GM18502 (cell line): ENCODE results near the gene P3H2.

Source experiments
- ATAC-seq: cut with Tn5 transposase; IDR thresholded peaks from one replicate; pipeline ENCODE4 v1.9.1; 2021; ENCODE audit warnings: mild to moderate bottlenecking; ENCODE audit not compliant: unreplicated experiment, poor library complexity

The P3H2 gene

DNA sequence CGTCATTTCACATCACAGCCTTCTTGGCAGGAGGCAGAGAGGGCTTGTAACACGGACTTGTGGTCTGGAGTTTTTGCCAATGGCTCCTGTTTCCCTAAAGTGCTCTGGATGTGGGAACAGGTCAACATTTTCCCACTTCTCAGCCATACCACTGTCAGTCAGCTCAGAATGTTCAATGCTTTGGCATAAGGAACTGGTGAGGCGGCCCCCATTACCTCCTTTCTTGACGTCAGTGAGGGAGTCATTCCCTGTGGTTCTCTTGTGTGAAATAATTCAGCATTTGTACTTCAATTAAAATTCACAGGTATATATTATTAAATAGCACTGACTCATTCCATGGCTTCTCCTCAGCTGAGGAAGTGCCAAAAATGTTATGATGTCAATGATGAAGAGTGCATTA is 167.1 kb downstream of the P3H2 start:
- no peak for ATAC-seq

DNA sequence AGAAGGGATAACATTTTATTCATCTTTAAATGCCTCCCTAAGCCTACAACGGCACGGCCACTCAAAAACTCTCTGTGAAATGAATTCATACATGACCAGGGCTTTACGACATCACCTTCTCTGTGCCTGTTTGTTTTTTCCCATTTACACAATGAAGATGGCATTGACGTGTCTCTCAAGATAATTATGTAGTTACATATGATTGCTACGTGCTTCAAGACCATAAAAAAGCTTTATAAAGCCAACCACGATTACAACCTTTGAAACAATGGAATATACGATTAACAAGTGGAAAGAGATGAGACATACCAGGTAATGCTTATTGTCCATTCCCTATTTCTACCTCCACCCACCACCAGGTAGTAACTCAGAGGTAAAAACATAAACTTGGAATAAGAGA is 168.4 kb downstream of the P3H2 start:
- ATAC-seq = no peak

DNA sequence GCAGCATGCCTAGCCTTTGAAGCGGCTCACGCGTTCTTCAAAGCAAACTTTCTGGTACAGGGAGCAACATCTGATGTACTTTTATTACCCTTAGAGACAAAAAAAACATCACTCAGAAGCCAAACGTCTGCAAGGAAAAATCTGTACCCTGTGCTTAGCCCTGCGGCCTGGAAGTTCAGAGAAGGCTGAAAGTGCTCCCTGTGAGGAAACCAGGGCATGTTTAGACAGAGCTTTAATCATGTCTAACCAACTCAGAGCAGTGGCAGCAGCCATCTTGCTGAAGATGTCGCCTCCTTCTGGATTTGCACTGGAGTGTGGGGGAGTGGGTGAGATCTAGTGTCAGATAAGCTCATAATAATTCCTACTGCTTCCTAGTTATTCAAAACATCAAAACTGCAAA is 170.4 kb downstream of the P3H2 start:
- no peak for ATAC-seq

DNA sequence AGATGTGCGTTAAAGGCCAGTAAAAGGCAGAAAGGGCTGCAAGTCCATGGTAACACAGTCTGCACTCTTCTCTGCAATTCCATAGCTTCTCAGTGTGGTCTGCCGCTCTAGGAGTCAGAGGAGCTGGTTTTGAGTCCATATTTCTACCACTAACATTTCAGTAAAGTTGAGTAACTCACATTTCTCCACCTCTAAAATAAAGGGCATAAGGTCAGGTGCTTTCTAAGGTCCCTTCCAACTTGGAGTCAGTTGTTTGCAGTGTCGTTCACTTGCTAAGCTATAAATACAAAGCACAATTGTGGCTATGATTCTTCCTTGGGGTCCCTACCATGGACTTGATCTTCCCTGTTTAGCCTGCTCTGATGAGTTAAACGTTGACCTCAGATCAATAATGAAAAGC is 171.1 kb downstream of the P3H2 start:
- ATAC-seq = no peak

DNA sequence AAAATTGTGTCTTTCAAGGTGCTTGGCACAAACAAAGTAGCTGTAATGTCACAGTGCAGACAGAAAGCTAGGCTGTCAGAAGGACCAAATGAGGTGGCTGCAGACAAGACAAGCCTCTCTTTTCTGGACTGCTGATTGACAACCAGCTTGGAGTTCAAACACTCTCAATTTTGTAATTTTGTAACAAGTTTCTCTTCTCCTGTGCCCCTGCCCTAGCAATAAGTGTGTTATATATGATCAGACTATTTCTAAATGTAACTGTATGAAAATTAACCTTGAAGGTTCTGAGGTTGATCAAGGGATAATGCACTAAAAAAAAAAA is 172.0 kb downstream of the P3H2 start:
- no peak for ATAC-seq

DNA sequence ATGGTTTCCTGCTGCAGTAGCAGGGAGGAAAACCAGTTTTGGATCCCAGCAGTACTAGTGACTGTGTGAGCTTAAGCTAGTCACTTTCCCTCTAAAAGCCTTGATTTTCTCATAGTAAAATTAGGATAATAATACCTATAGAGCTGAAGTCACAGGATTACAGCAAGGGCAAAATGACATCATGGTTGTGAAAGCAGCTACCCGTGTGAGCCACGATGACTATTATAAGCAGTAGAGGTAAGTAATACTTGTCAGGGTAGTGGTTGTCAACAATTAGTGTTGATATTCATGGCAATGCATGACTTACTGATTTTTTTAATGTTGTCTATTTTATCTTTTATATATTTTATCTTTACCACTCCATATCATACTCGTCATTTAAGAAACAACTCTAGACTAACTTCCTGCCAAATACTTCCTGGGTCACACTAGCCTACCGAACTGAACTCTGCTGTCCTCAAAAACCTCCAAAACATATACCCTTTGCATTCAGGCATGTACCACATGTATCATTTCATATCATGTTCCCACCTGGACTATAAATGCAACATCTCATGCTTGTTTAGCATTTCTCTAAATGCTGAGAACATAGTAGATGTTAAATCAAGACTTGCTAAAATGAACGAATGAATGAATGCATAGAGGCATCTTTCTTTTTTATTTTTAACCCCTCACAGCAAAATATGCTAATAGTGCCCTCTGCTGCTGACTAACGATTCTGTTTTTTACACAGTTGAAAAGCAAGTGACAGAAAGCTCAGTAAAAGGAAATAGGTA is 172.6 kb downstream of the P3H2 start:
- peak; percentile 57 for ATAC-seq

DNA sequence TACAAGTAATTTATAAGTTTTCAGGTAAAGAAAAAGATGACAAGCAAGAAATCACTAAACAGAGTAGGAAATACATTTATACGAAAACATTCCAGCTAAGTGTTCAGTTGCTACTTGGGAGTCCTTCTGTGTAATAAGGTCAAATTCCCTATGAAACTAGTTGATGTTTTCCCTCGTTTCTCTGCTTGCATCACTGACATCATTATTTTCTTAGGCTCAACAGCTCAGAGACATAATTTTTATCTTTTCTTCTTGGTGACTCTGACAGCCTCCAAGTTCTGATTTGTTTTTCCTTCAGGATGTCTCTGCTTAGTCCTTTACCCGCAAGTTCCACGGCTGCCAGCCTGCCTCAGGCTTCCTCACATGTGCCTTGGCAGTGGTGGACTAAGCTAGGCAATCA is 173.6 kb downstream of the P3H2 start:
- no peak for ATAC-seq

DNA sequence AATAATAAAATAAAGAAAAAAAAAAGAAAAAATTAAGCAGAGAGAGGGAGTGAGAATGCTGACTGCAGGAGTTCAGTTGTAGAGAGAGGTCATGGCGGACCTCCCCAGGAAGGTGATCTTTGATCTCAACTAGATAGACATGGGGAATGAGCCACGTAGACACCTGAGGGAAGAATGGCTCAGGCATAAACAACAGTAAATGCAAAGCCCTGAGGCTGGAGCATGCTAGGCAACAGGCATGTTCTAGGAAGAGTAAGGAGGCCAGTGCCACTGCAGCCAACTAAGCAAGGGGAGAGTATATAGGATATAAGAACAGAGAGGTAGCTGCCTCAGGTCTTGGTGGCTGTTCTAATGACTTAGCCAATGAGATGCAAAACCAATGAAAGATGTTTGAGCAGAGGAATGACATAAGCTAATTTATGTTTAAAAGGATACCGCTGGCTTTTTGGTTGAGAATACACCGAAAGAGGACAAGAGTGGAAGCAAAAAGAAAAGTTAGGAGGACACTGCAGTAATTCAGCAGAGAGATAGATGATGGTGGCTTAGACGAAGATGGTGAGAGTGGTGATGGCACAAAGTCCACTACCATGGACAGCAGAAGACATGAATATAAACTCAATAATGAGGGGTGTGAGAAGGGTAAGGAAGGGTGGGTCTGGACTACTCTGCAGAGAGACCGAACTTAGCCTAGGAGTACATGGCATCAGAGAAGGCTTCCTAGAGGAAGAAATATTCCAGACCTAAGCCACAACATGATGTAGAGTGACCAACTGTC is 174.6 kb downstream of the P3H2 start:
- no peak for ATAC-seq

DNA sequence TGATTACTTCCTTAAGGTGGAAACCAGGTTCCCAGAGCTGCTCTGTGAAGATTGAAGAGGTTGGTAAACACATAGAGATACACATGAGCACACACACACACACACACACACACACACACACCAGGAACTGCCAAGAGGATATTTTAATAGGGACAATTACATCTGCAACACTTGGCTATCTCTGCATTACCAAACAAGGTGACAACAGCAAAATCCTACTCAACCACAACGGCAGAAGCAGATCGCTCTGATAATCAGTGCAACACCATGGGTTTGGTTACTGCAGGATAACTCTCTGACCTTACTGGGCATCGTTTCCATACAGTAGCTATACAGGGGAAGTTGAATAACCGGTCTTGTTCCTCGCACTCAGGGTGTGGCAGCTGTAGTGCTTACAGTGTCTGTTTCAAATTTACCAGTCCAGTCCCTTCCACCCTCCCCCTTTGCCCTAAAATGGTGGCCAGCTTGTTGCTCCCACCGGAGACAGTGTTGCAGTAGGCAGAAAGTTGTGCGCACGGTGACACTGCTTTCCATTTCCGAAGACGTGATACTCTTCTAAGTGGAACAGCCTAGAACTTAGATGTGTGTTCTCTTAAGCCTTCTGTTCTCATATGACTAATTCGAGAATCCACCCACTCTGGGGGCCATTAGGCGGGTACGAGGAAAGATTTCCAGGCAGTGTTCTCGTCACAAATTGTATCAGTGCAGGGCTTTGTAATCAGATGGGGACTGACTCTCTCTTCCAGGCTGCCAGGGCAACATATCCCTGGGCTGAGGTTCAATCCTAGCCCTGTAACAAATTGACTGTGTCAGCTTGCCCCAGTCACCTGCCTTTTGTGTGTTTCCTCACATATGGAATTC is 176.2 kb downstream of the P3H2 start:
- no peak for ATAC-seq

DNA sequence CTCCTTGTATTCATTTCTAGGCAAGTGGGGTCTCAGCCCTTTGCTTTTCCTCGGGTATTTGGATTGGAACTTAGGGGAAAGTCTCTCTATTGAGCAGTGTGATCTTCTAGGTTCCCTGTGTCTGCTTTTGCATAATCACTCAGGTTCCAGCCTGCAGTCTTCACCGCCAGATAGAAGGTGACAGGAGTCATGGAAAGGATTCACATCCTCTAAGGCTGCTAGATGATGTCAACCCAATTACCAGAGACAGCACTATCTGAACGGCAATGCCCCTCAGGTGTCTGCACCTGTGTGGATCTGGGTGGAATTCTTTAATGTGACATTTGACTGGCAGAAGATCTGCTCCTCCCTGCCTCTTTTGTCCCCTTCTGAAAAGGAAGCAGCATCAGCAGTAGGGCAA is 177.7 kb downstream of the P3H2 start:
- ATAC-seq = no peak

DNA sequence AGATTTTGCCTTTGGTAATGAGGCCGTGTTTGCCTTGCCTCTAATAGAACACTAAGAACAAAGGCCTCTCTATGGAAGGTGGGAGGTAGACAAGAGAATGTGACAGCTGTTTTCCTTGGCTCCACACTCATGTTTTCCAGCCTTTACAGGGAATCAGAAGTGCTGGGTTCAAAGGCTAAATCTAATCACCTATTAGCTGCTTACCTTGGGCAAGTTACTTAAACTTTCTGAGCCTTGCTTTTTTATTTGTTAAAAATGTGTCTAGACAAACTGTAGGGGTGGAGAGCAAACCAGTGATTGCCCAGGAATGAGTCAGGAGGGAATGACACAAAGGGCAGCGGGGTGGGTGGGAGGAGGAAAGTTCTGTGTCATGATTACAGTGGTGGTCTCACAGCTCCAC is 179.0 kb downstream of the P3H2 start:
- ATAC-seq = no peak

DNA sequence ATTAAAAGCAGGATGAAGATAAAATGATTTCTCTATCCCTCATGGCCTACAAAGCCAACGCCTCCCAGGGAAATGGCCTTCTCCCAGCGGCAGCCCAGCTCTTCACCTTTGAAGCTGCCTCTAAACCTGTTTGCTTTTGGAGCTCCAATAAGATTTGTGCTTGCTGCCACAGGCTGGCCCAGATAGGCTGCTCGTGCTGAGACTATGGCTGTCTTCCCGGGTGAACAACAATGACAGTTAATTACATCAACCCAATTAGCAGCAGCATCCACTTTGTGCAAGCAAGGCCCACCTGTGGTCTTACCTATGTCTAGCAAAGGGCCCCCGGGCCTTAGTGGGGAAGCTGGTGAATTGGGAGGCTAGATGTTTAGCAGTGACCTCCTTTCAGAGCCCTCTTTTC is 179.6 kb downstream of the P3H2 start:
- no peak for ATAC-seq

DNA sequence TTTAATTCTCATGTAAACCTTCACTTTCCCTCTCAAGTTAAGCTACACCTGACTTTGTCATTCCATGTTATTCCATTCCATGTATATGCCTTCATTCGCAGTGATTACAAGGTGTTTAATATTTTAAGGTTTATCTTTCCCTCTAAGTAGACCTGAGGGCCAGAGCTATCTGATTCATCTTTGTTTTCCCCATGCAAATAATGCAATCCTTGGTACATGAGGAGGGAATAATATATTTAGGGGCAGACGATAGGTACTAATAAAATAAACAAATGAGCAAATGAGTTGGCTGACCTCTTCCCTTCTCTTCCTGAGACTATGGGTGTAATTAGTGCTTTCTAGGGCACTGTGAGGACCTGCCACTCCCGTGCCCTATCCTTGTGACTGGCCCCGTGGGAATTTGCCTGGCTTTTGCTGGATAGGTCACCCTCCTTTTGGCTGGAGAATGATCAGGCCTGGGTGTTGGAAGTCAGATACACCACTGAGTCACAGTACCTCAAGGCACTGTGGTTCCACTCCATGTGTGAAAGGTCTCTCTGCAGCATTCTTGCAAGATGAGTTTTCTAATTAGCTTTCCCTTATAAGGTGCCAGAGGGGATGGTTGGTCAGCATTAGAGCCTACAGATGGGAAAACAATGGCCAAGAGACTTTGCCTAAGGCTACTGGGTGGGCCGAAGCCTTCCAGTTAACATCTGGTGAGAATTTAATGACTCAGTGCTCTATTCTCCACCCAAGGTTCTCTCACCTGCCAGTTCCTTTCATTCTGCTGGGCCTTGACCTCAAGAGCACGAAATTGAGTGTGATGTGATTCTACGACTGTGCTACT is 183.2 kb downstream of the P3H2 start:
- no peak for ATAC-seq

DNA sequence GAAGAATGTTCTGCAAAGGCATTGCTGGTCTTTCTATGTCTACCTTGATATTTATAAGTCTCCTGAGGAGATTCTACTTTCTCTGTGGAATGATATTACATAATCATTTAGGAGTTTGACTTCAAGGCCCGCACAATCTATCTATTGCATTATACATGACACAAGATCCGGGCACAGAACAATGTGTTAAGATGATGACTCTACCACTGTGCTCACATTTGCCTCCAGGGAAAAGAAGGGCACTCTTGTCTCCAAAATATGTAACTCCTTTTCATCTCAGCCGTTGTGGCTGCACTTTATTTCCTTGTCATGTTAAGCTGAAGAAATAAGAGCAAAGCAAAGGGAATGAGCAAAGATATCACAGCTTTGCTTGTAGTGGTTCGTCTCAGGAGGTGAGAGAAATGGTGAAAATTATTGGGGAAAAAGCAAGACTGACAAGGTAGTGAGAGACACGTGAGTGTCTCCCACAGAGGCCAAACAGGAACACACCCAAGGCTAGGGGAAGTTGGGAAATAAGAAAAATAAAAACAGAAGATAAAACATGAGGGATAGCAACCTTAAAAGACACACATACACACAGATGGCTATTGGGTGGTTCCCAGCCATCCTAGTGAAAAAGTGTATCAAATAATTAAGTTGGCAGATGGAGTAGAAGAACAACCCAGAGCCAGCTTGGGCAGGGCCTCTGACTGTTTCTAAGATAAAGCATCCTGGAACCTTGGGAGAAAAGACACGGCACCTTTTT is 184.3 kb downstream of the P3H2 start:
- ATAC-seq = no peak

DNA sequence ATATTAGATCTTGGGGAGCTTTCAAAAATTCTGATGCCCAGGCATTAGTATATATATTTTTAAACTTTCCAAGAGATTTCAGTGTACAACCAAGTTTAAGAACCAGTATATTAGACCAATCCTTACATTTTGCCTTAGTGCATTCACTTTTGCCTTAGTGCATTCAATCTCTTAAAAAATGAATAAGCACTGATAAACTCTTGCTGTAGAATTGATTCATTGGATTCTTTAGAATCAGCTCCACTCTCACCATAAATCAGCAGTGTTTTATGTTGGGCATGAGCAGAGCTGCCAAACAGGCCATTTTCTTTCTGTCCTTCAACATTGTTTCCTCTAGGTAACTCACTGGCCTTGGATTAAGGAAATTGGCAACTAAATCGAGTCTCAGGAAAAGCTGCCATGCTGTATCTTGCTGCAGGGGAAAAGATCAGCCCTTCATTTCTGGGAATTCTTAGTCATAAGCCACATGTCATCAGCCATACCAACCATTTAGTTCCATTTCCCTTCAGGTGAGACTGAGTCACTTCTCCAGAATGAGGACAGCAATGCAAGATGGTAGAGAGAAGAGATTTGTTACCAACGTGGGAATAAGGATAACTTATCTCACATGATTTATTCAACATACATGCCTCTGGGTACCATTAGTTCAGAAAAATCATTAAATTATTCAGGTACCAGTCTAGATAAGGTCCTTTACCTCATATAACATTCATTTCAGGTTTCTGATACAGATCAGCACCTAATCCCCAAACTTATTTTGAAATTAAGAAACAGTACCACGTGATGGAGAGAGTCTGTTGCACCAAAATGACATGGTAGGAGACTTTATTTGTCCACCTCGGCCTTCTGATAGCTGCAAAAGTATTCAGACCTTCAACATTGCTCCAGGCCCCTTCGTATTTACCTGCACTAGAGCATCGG is 192.5 kb downstream of the P3H2 start:
- ATAC-seq = no peak

DNA sequence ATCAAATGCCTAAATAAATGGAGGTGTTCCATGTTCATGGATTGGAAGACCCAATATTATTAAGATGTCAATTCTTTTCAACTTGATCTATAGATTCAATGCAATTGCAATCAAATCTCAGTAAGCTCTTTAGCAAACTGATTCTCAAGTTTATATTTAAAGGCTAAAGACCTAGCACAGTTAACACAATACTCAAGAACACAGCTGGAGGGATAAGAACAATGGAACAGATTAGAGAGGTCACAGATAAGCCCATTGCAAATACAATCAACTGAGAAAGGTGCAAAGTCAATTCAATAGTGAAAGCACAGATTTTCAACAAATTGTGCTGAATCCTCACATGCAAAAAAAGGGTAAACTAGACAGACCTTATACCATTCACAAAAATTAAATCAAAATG is 198.9 kb downstream of the P3H2 start:
- ATAC-seq = no peak

DNA sequence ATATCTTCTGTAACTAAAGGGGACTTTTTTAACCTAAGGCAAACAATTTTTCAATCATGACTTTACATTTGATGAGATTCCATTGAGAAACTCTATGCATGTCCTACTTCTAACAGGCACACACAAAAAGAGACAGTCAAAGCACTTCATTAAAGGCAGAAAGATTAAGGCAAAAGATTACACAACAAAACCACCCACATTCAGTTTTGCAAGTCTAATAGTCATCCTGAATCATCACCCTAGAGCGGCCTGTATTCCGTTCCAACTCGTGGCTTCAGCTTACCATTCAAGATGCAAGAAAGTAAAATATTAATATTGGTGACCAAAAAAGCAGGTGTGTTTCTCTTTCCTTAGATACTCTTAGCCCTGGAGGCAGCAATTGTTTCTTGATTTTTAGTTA is 205.9 kb downstream of the P3H2 start:
- no peak for ATAC-seq

DNA sequence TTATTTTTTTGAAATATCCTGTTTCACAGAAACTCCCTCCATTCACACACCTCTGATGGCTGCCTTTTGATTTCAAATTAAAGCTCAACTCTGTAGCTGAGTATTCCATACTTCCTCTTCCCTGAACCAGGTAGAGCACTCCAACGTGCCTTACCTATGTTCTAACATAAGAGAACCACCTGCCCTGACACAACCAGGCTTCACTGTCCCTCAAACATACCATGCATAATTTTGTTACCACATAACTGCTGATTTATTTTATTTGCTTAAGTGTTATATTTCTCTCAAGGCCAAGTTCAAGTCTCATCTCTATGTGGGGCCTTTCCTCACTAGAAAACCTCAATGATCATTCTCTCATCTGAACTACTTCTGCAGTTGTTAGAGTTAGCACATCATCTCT is 209.7 kb downstream of the P3H2 start:
- no peak for ATAC-seq

DNA sequence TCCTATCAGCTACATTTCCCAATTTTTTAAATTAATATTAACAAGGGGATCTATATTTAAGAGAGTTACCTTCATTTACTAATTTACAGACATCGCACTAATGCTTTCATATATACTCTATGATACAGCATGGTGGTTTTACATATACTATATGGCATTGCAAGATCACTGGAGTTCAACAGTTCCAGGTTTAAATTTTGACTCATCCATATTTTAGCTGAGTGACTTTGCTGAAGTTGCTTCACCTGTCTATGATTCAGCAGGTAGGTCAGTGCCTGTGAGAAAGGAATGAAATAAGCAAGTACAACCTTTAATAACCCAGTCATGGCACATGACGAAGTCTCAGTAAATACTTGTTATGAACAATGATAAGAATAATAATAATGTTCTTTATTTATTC is 211.1 kb downstream of the P3H2 start:
- ATAC-seq = no peak
